Heart left ventricle (tissue), 13 donors: ENCODE results near the gene PTPRN2.

Source experiments
- POLR2A ChIP-seq, 2 donors: fragments of 450-650 bp; IDR thresholded peaks; one replicate each; pipeline ENCODE4 v1.6.1; 2017; ENCODE audit warnings: antibody characterized with exemption in 2 of 2, mild to moderate bottlenecking in 2 of 2, moderate library complexity in 2 of 2
- TF ChIP-seq, protein P1 (sequence below), 12 donors: fragments of 200-600 bp; sonication (generic) in 4 of 12; IDR thresholded peaks; one replicate each; pipeline versions ENCODE4 v1.5.0 to v1.8.0; 2018 to 2022; ENCODE audit warnings: antibody characterized with exemption in 12 of 12, mild to moderate bottlenecking in 5 of 12
- donor health status: ischemic (EF 13 %, LVEDD 7.1; RV severe dilation, severe dysfunction).
- donor health status: DM: no; HTN: yes; CAD: no.
- donor health status: DM: no; HTN: no; CAD: no.
- donor health status: ischemic (EF 25% LVEDD 6.9; RV normal size, moderate dysfunction).
- donor health status: ischemic (EF 25% LVEDD 5.7; RV mildly dilated, moderate dysfunction).
- donor health status: ischemic (EF 35%, LVEDD 5.7; RV mildly dilated, moderate dysfunction).
- donor health status: nonischemic (EF 11% LVEDD 7.7; RV severe dilation, severe dysfunction).
- donor health status: DM: yes; HTN: yes; CAD: no.
- donor health status: PGD.
- donor health status: ischemic (EF 29% LVEDD 5.4; RV normal size, mild dysfunction).
- donor health status: nonischemic (EF 23%, LVEDD 6.1; RV moderate dilation, normal function).

DNA sequence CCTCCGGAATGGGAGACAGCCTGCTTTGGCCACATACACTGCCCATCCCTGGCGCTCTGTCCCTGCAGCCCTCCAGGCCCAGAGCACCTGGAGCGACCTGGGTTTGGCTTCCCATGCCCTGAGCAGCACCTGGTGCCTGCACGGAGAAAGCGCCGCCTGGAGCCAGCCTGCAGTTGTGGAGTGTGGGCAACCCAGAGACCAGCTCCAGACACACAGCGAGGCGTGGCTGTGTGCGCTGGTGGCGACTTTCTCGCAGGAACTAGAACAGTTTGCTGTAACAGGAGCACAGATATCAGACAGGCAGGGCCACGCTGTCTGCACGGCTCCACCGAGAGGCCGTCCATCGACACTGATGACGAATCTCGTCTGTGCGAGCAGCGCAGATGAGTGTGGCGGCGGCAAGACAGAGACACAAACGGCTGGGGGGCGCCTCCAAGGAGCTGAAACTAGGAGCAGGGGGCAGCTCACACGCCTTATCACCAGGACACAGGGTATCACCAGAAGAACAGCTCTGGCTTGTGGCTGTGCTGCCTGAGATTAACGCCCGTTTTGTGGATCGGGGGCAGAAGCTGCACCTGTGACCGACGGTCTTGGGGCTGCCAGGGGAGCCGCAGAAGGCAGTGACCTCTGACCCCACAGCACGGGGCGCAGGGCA, 975.5 kb downstream of the PTPRN2 start:
- TF ChIP-seq, protein P1, sequence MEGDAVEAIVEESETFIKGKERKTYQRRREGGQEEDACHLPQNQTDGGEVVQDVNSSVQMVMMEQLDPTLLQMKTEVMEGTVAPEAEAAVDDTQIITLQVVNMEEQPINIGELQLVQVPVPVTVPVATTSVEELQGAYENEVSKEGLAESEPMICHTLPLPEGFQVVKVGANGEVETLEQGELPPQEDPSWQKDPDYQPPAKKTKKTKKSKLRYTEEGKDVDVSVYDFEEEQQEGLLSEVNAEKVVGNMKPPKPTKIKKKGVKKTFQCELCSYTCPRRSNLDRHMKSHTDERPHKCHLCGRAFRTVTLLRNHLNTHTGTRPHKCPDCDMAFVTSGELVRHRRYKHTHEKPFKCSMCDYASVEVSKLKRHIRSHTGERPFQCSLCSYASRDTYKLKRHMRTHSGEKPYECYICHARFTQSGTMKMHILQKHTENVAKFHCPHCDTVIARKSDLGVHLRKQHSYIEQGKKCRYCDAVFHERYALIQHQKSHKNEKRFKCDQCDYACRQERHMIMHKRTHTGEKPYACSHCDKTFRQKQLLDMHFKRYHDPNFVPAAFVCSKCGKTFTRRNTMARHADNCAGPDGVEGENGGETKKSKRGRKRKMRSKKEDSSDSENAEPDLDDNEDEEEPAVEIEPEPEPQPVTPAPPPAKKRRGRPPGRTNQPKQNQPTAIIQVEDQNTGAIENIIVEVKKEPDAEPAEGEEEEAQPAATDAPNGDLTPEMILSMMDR (IDR thresholded peaks at IDR 0.05): no peak
- no peak for TF ChIP-seq POLR2A (IDR thresholded peaks at IDR 0.05)
